ENCODE data around the gene ABCB9.
"Not testable (repeated sequence)": the region's sequence is repeated elsewhere in the genome, so short reads cannot be mapped to it uniquely, and the experiment has no call there.

ABCB9 gene

GRCh38 chr12:122965851-122966742, at the start of gene ABCB9:
ABCB9 (minus strand) TSS chr12:122966463; CDS start chr12:122960235, 6,228 bp downstream.
- peak; percentile 47 for DNase-seq

GRCh38 chr12:123014473-123014872, 48.2 kb upstream of the ABCB9 start:
- DNase-seq = not testable (repeated sequence)

GRCh38 chr12:123013185-123014095, 47.2 kb upstream of the ABCB9 start:
- DNase-seq = no peak

GRCh38 chr12:123011701-123012100, 45.4 kb upstream of the ABCB9 start:
- no peak for DNase-seq

- no peak for DNase-seq
These were observed 44.4 kb upstream of the ABCB9 start for GRCh38 chr12:123010681-123011080.

GRCh38 chr12:123010110-123010509, 43.8 kb upstream of the ABCB9 start:
- no peak for DNase-seq

GRCh38 chr12:123006977-123007376, 40.7 kb upstream of the ABCB9 start:
- no peak for DNase-seq

- DNase-seq = no peak
These were observed 38.9 kb upstream of the ABCB9 start for GRCh38 chr12:123005081-123005626.

GRCh38 chr12:123004287-123004686, 38.0 kb upstream of the ABCB9 start:
- DNase-seq = no peak

GRCh38 chr12:123003257-123003656, 37.0 kb upstream of the ABCB9 start:
- no peak for DNase-seq

- no peak for DNase-seq
These were observed 35.2 kb upstream of the ABCB9 start for GRCh38 chr12:123001464-123001863.

GRCh38 chr12:123000578-123000977, 34.3 kb upstream of the ABCB9 start:
- no peak for DNase-seq

GRCh38 chr12:122999986-123000420, 33.7 kb upstream of the ABCB9 start:
- DNase-seq = no peak

GRCh38 chr12:122999196-122999946, 33.1 kb upstream of the ABCB9 start:
- no peak for DNase-seq

GRCh38 chr12:122998316-122998715, 32.1 kb upstream of the ABCB9 start:
- no peak for DNase-seq

- DNase-seq = no peak
These were observed 31.3 kb upstream of the ABCB9 start for GRCh38 chr12:122997343-122998250.

GRCh38 chr12:122996621-122997342, 30.5 kb upstream of the ABCB9 start:
- DNase-seq = no peak

- DNase-seq = no peak
These were observed 29.9 kb upstream of the ABCB9 start for GRCh38 chr12:122996188-122996601.

GRCh38 chr12:122995503-122996187, 29.4 kb upstream of the ABCB9 start:
- DNase-seq = no peak

All from SHP77 treated with DMSO at 0.1 percent for 48 hours (cell line).